Stomach (tissue), 4 donors: Measurements from ENCODE around the gene RTKN2.

ENCODE experiments used
- POLR2A ChIP-seq, 4 donors: fragments of 450-650 bp; IDR thresholded peaks; one replicate each; pipeline ENCODE4 v1.6.1; 2016; ENCODE audit warnings: antibody characterized with exemption in 4 of 4, control low read depth in 2 of 4, mild to moderate bottlenecking in 1 of 4, moderate library complexity in 1 of 4
- TF ChIP-seq, protein P1 (sequence below), 7 experiments: fragments of 450-650 bp in 4 of 7; fragments of 200-600 bp in 3 of 7; sonication (generic) in 3 of 7; IDR thresholded peaks; one replicate each; pipeline ENCODE4 v1.5.1; 2016 to 2019; ENCODE audit warnings: antibody characterized with exemption in 7 of 7, control low read depth in 2 of 7, mild to moderate bottlenecking in 1 of 7

DNA sequence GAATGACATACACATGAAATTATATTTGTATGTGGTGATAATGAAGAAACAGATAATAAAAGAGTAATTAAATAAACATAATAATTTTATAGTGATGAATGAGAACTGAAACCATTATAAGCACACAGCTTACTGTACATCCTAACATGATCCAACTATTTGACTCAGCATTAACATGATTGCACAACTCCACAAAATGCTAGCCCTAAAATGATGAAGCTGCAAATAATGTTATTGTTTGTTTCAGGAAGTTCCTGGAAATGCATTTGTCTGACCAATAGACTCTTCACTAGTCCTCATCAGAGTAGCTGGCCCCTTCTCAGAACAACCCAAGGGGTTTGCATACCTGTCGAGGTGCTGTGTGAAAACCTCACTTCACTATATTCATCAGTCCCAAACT is 115.5 kb downstream of the RTKN2 start:
- TF ChIP-seq, protein P1, sequence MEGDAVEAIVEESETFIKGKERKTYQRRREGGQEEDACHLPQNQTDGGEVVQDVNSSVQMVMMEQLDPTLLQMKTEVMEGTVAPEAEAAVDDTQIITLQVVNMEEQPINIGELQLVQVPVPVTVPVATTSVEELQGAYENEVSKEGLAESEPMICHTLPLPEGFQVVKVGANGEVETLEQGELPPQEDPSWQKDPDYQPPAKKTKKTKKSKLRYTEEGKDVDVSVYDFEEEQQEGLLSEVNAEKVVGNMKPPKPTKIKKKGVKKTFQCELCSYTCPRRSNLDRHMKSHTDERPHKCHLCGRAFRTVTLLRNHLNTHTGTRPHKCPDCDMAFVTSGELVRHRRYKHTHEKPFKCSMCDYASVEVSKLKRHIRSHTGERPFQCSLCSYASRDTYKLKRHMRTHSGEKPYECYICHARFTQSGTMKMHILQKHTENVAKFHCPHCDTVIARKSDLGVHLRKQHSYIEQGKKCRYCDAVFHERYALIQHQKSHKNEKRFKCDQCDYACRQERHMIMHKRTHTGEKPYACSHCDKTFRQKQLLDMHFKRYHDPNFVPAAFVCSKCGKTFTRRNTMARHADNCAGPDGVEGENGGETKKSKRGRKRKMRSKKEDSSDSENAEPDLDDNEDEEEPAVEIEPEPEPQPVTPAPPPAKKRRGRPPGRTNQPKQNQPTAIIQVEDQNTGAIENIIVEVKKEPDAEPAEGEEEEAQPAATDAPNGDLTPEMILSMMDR (IDR thresholded peaks at IDR 0.05), result no peak
- no peak for TF ChIP-seq POLR2A (IDR thresholded peaks at IDR 0.05)
